Stimulated activated CD4-positive, alpha-beta T cell treated with anti-CD3 and anti-CD28 coated beads, Interleukin-2, amount 100 ng/mL, for 24 hours (primary cell): ENCODE data around the gene IGFBPL1.

Experiments used
- DNase-seq, 2 donors: peaks; one replicate each; pipeline ENCODE4 v3.0.0-alpha.2; 2020

The IGFBPL1 gene

GRCh38 chr9:38376021-38376670, 48.1 kb downstream of the IGFBPL1 start:
- DNase-seq: no peak

- DNase-seq: no peak
Measured at GRCh38 chr9:38375572-38375963, 48.7 kb downstream of the IGFBPL1 start.

GRCh38 chr9:38374847-38375571, 49.2 kb downstream of the IGFBPL1 start:
- DNase-seq: no peak

GRCh38 chr9:38373679-38374078, 50.6 kb downstream of the IGFBPL1 start:
- no peak for DNase-seq

- DNase-seq: no peak
Measured at GRCh38 chr9:38372762-38373619, 51.3 kb downstream of the IGFBPL1 start.

- no peak for DNase-seq
Measured at GRCh38 chr9:38371495-38371894, 52.8 kb downstream of the IGFBPL1 start.

DNA sequence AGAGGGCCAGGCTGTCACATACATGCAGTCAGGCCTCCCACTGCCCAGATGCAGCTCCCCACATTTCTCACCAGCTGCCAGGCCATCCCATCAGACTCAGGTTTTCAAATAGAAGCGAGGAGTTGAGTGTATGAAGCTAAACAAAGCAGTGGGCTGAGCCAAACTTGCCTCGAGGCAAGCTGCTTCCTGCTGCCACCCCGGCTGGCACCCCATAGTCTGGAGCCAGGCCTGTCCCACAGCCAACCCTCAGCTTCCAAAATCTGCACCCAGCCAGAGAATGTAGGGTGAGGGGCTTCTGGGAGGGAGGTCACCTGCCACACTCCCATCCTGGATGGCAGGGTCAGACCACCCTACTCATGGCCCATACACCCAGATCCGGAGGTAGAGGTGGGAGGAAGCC, 54.1 kb downstream of the IGFBPL1 start:
- DNase-seq: no peak

- DNase-seq: no peak
Measured at GRCh38 chr9:38368731-38369130, 55.5 kb downstream of the IGFBPL1 start.

DNA sequence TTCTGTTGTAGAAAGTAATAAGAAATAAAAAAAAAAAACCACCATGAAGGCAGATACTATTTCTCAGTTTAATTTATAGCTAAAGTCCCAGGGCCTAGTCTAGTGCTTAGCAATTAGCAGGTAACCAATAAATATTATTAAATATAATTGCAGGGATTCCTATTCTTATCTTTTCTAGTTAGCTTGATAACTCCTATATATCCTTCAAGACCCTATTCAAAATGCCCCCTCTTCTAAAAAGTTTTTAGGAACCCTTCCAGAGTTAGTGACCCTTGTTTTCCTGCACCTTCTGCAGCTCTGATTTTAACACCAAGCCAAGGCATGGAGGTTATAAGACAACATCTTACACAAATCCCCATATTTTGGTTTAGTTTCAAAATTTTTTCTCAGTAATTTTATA, 56.4 kb downstream of the IGFBPL1 start:
- DNase-seq: no peak

DNA sequence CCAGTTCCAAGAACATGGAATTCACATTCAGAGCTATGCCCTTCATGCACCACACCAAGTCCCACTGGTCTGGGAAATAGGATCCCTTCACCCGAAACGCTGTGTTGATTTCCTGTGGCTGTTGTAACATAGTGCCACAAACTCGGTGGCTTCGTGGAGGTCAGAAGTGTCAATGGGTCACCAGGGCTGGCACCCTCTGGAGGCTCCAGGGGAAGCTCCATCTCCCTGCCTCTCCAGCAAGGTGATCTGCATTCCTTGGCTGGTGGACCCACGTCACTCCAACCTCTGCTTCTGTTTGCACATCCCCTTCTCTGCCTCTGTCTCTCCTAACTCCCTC, 60.7 kb downstream of the IGFBPL1 start:
- no peak for DNase-seq

GRCh38 chr9:38362852-38363588, 61.2 kb downstream of the IGFBPL1 start:
- peak in 1 of 2 donors; percentile 13 for DNase-seq

- no peak for DNase-seq
Measured at GRCh38 chr9:38361473-38361850, 62.8 kb downstream of the IGFBPL1 start.

DNA sequence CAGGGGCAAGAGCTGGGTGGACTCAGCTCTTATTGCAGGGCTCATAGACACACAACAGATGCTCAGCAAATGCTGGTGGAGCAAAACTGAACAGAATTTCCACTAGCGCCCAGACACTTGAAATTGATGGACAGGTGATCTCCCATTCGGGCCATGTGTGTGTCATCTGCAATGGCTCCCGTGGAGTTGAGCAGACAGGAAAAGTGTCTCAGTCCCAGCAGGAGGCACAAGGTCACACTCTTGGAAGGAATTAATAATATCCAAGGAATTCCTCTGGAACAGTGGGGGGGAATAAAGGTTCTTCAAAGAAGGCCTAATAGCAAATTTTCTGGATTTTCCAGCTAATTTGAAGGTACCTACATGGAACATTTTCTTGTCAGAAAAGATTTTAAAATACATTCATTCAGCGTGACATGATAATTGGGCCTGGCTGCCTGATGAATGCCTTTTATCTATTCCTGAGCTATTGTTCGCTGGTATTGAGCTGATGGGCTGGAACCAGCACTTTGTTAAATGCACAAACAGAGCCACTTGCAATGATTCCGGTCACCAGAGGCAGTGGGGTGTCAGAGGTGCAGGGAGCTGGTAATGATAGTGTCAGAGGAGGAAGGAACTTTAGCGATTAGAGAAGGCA, 63.3 kb downstream of the IGFBPL1 start:
- no peak for DNase-seq

DNA sequence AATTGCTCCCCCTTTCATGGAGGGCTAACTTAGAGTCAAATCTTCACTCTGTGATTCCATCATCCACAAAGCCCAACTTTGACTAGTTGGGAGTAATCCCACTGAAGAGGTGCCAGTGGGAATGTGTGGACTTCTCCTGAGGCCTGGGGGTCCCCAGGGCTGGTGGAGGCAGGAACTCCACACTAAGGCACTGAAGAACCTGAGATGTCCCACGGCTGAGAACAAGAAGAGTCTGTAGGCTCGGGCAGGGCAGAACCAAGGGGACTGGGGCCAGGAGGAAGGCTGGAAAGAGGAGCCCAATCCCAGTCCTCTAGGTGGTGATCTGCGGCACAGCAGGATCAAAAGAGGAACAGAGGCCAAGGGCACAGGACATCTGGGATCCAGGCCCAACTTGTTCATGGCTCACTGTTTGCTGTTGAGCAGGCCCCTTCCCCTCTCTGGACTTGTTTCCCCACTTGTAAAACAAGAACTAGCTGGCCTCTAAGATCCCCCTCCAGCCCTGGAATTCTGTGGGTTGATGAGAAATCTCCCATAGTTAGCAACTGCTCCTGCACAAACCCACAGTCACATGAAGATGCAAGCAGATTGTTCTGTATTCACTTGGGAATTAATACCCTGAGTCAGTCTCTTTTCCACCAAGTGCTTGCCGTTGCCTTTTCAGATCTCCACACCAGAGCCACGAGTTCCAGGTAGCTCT, 64.4 kb downstream of the IGFBPL1 start:
- DNase-seq: no peak

- DNase-seq: no peak
Measured at GRCh38 chr9:38359297-38359653, 65.0 kb downstream of the IGFBPL1 start.

DNA sequence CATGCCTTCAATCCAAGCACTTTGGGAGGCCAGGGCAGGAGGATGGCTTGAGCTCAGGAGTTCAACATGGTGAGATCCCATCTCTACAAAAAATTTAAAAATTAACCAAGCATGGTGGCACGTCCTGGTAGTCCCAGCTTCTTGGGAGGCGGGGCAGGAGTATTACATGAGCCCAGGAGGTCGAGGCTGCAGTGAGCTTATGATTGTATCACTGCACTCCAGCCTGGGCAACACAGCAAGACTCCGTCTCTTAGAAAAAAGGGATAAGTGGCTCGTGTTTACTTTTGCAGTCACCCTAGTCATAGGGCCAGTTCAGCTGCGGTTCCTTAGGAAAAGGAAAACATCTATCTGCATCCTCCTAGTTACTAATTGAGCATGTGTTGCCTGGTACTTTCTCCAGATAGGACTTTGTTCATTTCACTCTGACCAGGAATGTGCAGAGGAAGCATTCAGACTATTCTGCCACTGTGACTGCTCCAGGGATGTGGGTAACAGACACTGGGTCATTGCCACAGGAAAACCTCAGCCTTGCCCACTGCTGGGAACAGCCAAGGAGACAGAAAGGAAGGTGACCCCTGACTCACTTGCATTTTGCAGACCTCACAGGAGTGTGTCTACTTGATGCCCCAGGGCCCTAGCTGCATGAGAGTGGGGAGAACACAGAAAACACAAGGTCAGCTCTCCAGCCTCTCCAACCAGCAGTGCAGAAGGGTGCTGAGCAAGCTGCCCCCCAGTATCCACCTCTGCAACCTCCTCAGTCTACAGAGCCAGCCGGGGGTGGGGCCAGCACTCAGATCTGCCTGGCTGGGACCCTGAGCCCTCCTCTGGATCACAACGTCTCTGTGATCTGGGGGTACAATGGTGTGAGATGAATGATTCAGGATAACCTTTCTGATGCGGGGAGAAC, 65.6 kb downstream of the IGFBPL1 start:
- no peak for DNase-seq

DNA sequence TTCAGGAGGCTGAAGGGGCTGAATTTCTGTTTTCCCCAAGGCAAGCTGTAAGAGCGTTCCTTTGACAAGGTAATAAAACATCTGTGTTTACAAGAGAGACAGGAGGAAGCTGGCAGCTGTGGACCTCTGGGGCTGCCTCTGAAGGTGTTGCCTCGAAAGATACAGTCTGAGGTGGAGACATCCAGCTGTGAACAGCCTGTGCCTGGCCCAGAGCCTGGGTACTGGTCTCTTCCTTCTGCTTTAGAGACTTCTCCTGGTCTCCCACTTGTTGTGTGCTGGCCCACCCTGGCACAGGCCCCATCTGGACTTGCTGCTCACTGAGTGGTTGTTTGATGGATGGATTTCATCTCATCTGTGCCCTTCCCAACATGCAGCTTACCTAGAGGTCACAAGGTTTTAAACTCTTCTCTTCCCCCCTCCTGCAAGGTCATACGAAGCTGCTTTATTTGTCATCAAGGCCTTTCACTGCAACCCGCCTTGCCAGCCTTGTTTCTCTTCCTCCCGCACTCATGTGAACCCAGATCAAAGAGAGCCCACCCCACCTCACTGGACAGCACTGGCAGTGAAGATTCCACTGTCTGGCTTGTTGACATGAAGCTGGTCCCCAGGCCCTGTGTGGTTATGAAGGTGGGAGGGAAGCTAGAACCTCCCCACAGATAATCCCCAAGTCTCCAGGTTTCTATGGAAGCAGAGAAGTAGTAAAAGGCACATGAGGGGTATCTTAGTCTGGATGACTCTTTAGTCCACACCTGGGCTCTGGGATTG, 66.7 kb downstream of the IGFBPL1 start:
- DNase-seq: no peak

DNA sequence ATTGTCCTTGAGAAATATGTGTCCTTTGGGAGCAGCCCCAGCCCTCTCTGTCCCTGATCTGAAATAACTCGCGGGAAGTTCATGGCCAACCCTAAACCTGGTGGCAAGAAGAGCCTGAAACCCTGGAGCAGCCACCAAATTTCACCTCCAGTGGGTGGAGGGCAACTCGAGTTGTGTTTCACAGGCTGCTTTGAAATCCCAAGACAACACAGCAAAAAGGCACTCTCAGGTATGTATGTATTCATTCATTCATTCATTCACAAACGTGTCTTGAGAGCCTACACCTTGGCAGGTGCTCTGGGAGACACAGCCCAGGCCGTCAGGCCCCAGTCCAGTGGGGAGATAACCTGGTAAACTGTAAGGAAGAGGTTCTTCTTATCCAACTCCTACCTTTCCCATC, 67.4 kb downstream of the IGFBPL1 start:
- no peak for DNase-seq
